ENCODE data around the gene COQ10A.

GRCh38 chr12:56307221-56307965 is 40.7 kb downstream of the COQ10A start:
- TF ChIP-seq CTCF (conservative IDR thresholded peaks at IDR 0.05; ENCODE audit: low read length) (no peak), EZH2phosphoT487 (IDR thresholded peaks at IDR 0.05; ENCODE audit: borderline replicate concordance) (no peak)

Measured in Loucy (cell line).